H9 (cell line): ENCODE data around the gene TSSC4. TPM values are rescaled to one million over a fixed set of nuclear protein-coding genes. Genes with fewer than 3 reads are reported as not detected.

Source experiments
- DNase-seq: peaks from one replicate; pipeline ENCODE4 v3.0.0-alpha.2; 2017
- H2AFZ ChIP-seq: one replicate; pipeline ENCODE4 v1.6.1; 2013; ENCODE audit warnings: mild to moderate bottlenecking, low read length, control low read depth, moderate library complexity
- H2AK5ac ChIP-seq: 2 replicates; pipeline ENCODE4 v1.6.1; 2013; ENCODE audit warnings: low read length, control low read depth, mixed read lengths; ENCODE audit not compliant: insufficient read length
- H2BK120ac ChIP-seq: one replicate; pipeline ENCODE4 v1.6.1; 2013; ENCODE audit warnings: low read depth, mild to moderate bottlenecking, low read length, control low read depth, inconsistent platforms; ENCODE audit not compliant: poor library complexity, severe bottlenecking
- H2BK12ac ChIP-seq: 2 replicates; pipeline ENCODE4 v1.6.1; 2013; ENCODE audit warnings: low read length, control low read depth, mixed read lengths, low read depth; ENCODE audit not compliant: insufficient read length
- H2BK15ac ChIP-seq: 2 replicates; pipeline ENCODE4 v1.6.1; 2013; ENCODE audit warnings: low read depth, low read length, control low read depth
- H2BK20ac ChIP-seq: one replicate; pipeline ENCODE4 v1.6.1; 2013; ENCODE audit warnings: low read depth, mild to moderate bottlenecking, low read length, control low read depth, inconsistent platforms; ENCODE audit not compliant: poor library complexity, severe bottlenecking
- H2BK5ac ChIP-seq: 2 replicates; pipeline ENCODE4 v1.6.1; 2013; ENCODE audit warnings: low read length, control low read depth, mixed read lengths; ENCODE audit not compliant: insufficient read length
- H3K14ac ChIP-seq: 2 replicates; pipeline ENCODE4 v1.6.1; 2013; ENCODE audit warnings: low read length, control low read depth; ENCODE audit not compliant: insufficient read depth
- H3K18ac ChIP-seq: 2 replicates; pipeline ENCODE4 v1.6.1; 2013; ENCODE audit warnings: low read depth, mild to moderate bottlenecking, mixed read lengths, low read length, control low read depth; ENCODE audit not compliant: insufficient read length
- H3K23ac ChIP-seq: 2 replicates; pipeline ENCODE4 v1.6.1; 2013; ENCODE audit warnings: low read length, control low read depth, mixed read lengths, low read depth; ENCODE audit not compliant: insufficient read length
- H3K23me2 ChIP-seq: 2 replicates; pipeline ENCODE4 v1.6.1; 2013; ENCODE audit warnings: low read depth, mild to moderate bottlenecking, mixed read lengths, low read length, control low read depth; ENCODE audit not compliant: insufficient read length, poor library complexity, severe bottlenecking
- H3K27ac ChIP-seq: 2 replicates; pipeline ENCODE4 v1.5.1; 2013; ENCODE audit warnings: low read length, control low read depth, mixed read lengths, low read depth; ENCODE audit not compliant: insufficient read length
- H3K27me3 ChIP-seq: 2 replicates; pipeline ENCODE4 v1.6.1; 2013; ENCODE audit warnings: low read length, control low read depth, inconsistent platforms; ENCODE audit not compliant: insufficient read depth
- H3K4ac ChIP-seq: 2 replicates; pipeline ENCODE4 v1.6.1; 2013; ENCODE audit warnings: low read depth, mild to moderate bottlenecking, control low read depth, inconsistent platforms, low read length, moderate library complexity
- H3K4me1 ChIP-seq: 2 replicates; pipeline ENCODE4 v1.6.1; 2013; ENCODE audit warnings: low read length, control low read depth, inconsistent platforms; ENCODE audit not compliant: insufficient read depth
- H3K4me2 ChIP-seq: 2 replicates; pipeline ENCODE4 v1.6.1; 2013; ENCODE audit warnings: low read length, control low read depth, mixed read lengths; ENCODE audit not compliant: insufficient read length, insufficient read depth
- H3K56ac ChIP-seq: 2 replicates; pipeline ENCODE4 v1.6.1; 2013; ENCODE audit warnings: low read depth, mild to moderate bottlenecking, mixed read lengths, low read length, control low read depth; ENCODE audit not compliant: insufficient read length
- H3K79me1 ChIP-seq: 2 replicates; pipeline ENCODE4 v1.6.1; 2013; ENCODE audit warnings: low read depth, mild to moderate bottlenecking, moderate library complexity, low read length, control low read depth, inconsistent platforms; ENCODE audit not compliant: insufficient read depth, poor library complexity, severe bottlenecking
- H3K79me2 ChIP-seq: 2 replicates; pipeline ENCODE4 v1.6.1; 2013; ENCODE audit warnings: low read length, control low read depth, inconsistent platforms; ENCODE audit not compliant: insufficient read depth
- H3K9ac ChIP-seq: 2 replicates; pipeline ENCODE4 v1.6.1; 2013; ENCODE audit warnings: low read length, control low read depth, mixed read lengths; ENCODE audit not compliant: insufficient read length; ENCODE audit errors: extremely low read depth
- H3K9me3 ChIP-seq: one replicate; pipeline ENCODE4 v1.6.1; 2013; ENCODE audit warnings: low read depth, low read length, inconsistent platforms; ENCODE audit not compliant: control insufficient read depth
- H3T11ph ChIP-seq: one replicate; pipeline ENCODE4 v1.6.1; 2013; ENCODE audit warnings: mild to moderate bottlenecking, low read length, control low read depth, inconsistent platforms
- H4K20me1 ChIP-seq: one replicate; pipeline ENCODE4 v1.6.1; 2013; ENCODE audit not compliant: control insufficient read depth, insufficient read length, insufficient read depth
- H4K5ac ChIP-seq: 2 replicates; pipeline ENCODE4 v1.6.1; 2013; ENCODE audit warnings: low read depth, mild to moderate bottlenecking, mixed read lengths, low read length, control low read depth; ENCODE audit not compliant: insufficient read length
- H4K8ac ChIP-seq: replicated peaks from 2 replicates; pipeline ENCODE4 v1.6.1; 2013; ENCODE audit warnings: low read length, control low read depth, mixed read lengths, low read depth; ENCODE audit not compliant: insufficient read length
- H4K91ac ChIP-seq: 2 replicates; pipeline ENCODE4 v1.6.1; 2013; ENCODE audit warnings: low read depth, mild to moderate bottlenecking, moderate library complexity, mixed read lengths, low read length, control low read depth; ENCODE audit not compliant: insufficient read length
- H3K27ac Mint-ChIP-seq, 3 experiments: 2 replicates in 2 of 3; 3 replicates in 1 of 3; pipeline ENCODE4 v1.8.0; 2020 to 2021; ENCODE audit warnings: mixed read lengths in 3 of 3, mild to moderate bottlenecking in 1 of 3, moderate library complexity in 1 of 3
- H3K27me3 Mint-ChIP-seq: 2 replicates; pipeline ENCODE4 v1.8.0; 2021; ENCODE audit warnings: low read depth, mild to moderate bottlenecking, moderate library complexity, mixed read lengths
- H3K36me3 Mint-ChIP-seq, 3 experiments: 2 replicates in 2 of 3; 3 replicates in 1 of 3; pipeline ENCODE4 v1.8.0; 2020 to 2021; ENCODE audit warnings: low read depth in 3 of 3, mixed read lengths in 3 of 3; ENCODE audit not compliant: insufficient read depth in 1 of 3
- H3K4me1 Mint-ChIP-seq, 2 experiments: 2 replicates each; pipeline ENCODE4 v1.8.0; 2020; ENCODE audit warnings: mixed read lengths in 2 of 2
- H3K4me3 Mint-ChIP-seq, 2 experiments: 2 replicates in 1 of 2; 3 replicates in 1 of 2; pipeline ENCODE4 v1.8.0; 2020 to 2021; ENCODE audit warnings: mild to moderate bottlenecking in 2 of 2, mixed read lengths in 2 of 2, moderate library complexity in 1 of 2
- H3K9me3 Mint-ChIP-seq, 2 experiments: 2 replicates in 1 of 2; 3 replicates in 1 of 2; pipeline ENCODE4 v1.8.0; 2020; ENCODE audit warnings: mild to moderate bottlenecking in 2 of 2, mixed read lengths in 2 of 2, moderate library complexity in 1 of 2
- CTCF ChIP-seq: fragments of 200-600 bp; sonication (generic); conservative IDR thresholded peaks from 3 replicates; pipeline ENCODE4 v1.8.0; 2021; ENCODE audit warnings: antibody characterized with exemption, mild to moderate bottlenecking
- WGBS: extraction: QIAGEN DNeasy Blood & Tissue Kit; methylation state at CpG from one replicate; pipeline ENCODE4 v1.1.7; 2013; ENCODE audit warnings: missing lambda C conversion rate, low lambda C conversion rate, mixed read lengths; ENCODE audit not compliant: insufficient read length; ENCODE audit errors: extremely low coverage; 5-methylcytosine and 5-hydroxymethylcytosine counted together
- total RNA-seq: library from RNA; stranded (reverse); gene quantifications from 2 replicates; pipeline ENCODE4 v1.2.1, GENCODE V29; 2021

The TSSC4 gene
- total RNA-seq, 1 experiment from 2014 or later: 51.0 TPM

- Histone ChIP-seq H3K9ac (no peak overlapping the region), H4K20me1 (no peaks in the 10 kb centered on the region), H3T11ph (no peak overlapping the region), H3K27ac (no peak overlapping the region), H3K4me1 (no peaks in the 10 kb centered on the region), H3K18ac (no peak overlapping the region), H3K79me1 (no peaks in the 10 kb centered on the region), H3K79me2 (peaks cover 23% of the 10 kb centered on the region; the same call in 1 of the 2 replicates), H2AK5ac (no peak overlapping the region), H3K56ac (no peak overlapping the region), H2BK15ac (no peak overlapping the region), H3K4ac (no peak overlapping the region), H3K9me3 (no peaks in the 10 kb centered on the region), H4K8ac (no peak overlapping the region), H3K23me2 (peaks cover 11% of the 10 kb centered on the region), H4K91ac (no peak overlapping the region), H4K5ac (no peak overlapping the region), H3K23ac (no peak overlapping the region), H3K14ac (no peak overlapping the region), H2BK12ac (no peak overlapping the region), H2BK20ac (no peak overlapping the region), H3K27me3 (no peaks in the 10 kb centered on the region; the same call in 1 of the 2 replicates), H2AFZ (no peak overlapping the region), H2BK120ac (no peak overlapping the region), H3K4me2 (no peak overlapping the region), H2BK5ac (no peak overlapping the region)
- Mint-ChIP-seq H3K9me3 (peaks cover 0 to 2% of the 10 kb centered on the region in 2 experiments; a peak in 1 of 5 replicates), H3K4me1 (peaks cover 9 to 15% of the 10 kb centered on the region in 2 experiments), H3K27me3 (peaks cover 4% of the 10 kb centered on the region), H3K4me3 (peak overlapping the region; percentile 51 to 78), H3K36me3 (peaks cover 0 to 7% (median 5%) of the 10 kb centered on the region in 3 experiments; a peak in 5 of 7 replicates), H3K27ac (peak overlapping the region in 1 of 3 experiments; percentile 27; a peak in 1 of 7 replicates)
- no peak for TF ChIP-seq CTCF
- WGBS: no CpG with 5 or more reads among the region's 16 CpGs
- DNase-seq: no peak
These were observed 24.5 kb upstream of the TSSC4 start for GRCh38 chr11:2375964-2376551.
